ENCODE measurements around the gene RUNX1.

DNA sequence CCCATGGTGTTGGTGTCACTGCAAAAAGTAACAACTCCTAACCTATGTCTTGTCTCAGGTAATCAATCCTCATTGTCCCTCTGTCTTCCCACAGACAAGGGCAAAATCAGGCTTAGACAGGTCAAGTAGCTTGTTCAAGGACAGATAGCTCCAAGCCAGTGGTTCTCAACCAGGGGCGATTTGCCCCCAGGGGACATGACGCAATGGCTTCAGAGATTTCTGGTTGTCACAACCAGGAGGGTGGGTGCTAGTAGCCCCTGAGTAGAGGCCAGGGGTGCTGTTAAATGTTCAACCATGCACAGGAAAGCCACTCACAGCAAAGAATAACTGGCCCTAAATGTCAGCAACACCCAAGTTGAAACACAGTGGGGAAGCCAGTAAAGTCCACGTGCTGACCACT lies 178.9 kb downstream of the RUNX1 start:
- TF ChIP-seq, protein P1, sequence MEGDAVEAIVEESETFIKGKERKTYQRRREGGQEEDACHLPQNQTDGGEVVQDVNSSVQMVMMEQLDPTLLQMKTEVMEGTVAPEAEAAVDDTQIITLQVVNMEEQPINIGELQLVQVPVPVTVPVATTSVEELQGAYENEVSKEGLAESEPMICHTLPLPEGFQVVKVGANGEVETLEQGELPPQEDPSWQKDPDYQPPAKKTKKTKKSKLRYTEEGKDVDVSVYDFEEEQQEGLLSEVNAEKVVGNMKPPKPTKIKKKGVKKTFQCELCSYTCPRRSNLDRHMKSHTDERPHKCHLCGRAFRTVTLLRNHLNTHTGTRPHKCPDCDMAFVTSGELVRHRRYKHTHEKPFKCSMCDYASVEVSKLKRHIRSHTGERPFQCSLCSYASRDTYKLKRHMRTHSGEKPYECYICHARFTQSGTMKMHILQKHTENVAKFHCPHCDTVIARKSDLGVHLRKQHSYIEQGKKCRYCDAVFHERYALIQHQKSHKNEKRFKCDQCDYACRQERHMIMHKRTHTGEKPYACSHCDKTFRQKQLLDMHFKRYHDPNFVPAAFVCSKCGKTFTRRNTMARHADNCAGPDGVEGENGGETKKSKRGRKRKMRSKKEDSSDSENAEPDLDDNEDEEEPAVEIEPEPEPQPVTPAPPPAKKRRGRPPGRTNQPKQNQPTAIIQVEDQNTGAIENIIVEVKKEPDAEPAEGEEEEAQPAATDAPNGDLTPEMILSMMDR (conservative IDR thresholded peaks at IDR 0.05; ENCODE audit: low read depth, low read length) = no peak
- no peak for TF ChIP-seq EZH2 (IDR thresholded peaks at IDR 0.05; ENCODE audit: borderline replicate concordance, low read depth, low read length, poor library complexity, severe bottlenecking)

Measured in A673 (cell line).